Activated T-helper 1 cell treated with anti-CD3 and anti-CD28 coated beads, Interleukin-2, amount 50 U/mL, for 16 hours (primary cell): Measurements from ENCODE around the gene ZNF878.
"Not testable (repeated sequence)": the region's sequence is repeated elsewhere in the genome, so short reads cannot be mapped to it uniquely, and the experiment has no call there.

Experiments used
- DNase-seq, 2 donors: peaks; one replicate each; pipeline ENCODE4 v3.0.0-alpha.2; 2020; ENCODE audit warnings: low read depth in 1 of 2, low spot score in 1 of 2

The ZNF878 gene

GRCh38 chr19:12052497-12053169 lies at the start of gene ZNF878:
Gene ZNF878, minus strand, starts transcription at chr19:12052961. Its CDS starts 160 bp downstream, at chr19:12052801.
- DNase-seq: no peak

- no peak for DNase-seq
Measured at GRCh38 chr19:12098040-12098439, 45.3 kb upstream of the ZNF878 start.

GRCh38 chr19:12095111-12095790 lies 42.5 kb upstream of the ZNF878 start:
- no peak for DNase-seq

DNA sequence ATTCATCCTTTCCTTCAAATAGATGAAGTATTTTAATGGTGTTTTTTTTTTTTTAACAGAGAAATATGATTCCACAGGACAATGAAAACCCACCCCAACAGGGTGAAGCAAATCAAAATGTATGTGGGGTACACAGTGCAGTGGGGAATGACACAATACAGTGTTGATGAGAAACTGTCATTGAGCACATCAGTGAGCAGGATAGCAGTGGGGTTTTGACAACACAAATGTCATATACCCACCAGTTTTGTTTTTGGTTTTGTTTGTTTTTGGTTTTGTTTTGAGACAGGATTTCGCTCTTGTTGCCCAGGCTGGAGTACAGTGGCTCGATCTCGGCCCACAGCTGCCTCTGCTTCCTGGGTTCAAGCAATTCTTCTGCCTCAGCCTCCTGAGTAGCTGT lies 41.0 kb upstream of the ZNF878 start:
- no peak for DNase-seq

GRCh38 chr19:12092956-12093355 lies 40.2 kb upstream of the ZNF878 start:
- no peak for DNase-seq

DNA sequence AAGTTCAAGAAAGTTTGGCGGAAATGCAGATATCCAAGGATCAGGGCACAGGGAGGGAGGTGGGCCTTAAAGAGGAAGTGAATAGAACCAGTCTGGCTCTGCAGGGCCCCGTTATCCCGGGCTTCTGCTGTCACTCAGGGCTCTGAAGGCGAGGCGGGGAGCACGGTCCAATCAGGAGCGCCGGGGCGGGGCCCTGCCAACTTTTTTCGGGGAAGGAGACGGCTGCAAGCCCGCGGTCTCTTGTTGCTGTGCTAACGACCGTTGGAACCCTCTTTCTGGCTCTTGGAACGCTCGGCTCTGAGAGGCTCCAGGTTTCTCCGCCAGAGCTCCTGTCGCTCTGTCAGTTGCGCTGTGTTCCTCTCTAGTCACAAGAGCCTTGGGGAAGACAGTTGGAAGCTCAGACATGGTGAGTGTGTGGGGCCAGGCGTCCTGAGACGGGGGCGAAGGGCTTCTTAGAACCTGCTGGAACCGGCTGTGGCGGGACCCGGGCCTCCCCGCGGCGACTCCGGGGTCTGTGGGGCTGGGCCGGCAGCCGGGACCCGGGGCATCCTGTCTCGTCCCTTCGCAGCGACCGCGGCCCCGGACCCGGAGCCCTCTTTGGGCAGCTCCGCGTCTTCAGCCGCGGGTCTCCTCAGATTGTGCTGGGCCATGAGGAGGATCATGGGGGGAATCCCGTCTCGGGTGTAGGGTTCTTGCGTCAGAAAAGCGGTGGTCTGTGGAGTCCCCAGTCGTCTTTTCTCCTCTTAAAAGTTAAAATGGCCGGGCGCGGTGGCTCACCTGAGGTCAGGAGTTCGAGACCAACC lies 39.5 kb upstream of the ZNF878 start:
- peak; percentile 8 to 10 for DNase-seq

DNA sequence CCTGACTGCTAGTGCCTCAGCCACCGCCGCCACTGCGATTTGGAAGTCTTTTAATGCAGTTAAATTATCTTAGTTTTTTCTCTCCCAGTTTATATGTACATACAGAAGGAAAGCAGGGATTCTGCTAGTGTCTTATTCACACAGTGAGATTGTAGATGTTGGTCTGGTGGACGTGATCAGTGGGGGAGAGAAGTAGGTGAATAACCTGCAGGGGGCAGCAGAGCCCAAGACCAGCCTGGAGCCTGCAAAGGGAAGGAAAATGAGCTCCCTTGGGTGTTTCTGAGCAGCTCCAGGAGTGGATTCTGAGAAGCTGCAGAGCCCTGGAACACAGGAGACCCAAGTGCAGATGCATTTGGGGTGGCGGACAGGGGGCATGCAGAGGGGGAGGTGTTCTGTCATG lies 38.0 kb upstream of the ZNF878 start:
- DNase-seq: peak; percentile 11 to 27

- no peak for DNase-seq
Measured at GRCh38 chr19:12085074-12085818, 32.5 kb upstream of the ZNF878 start.

DNA sequence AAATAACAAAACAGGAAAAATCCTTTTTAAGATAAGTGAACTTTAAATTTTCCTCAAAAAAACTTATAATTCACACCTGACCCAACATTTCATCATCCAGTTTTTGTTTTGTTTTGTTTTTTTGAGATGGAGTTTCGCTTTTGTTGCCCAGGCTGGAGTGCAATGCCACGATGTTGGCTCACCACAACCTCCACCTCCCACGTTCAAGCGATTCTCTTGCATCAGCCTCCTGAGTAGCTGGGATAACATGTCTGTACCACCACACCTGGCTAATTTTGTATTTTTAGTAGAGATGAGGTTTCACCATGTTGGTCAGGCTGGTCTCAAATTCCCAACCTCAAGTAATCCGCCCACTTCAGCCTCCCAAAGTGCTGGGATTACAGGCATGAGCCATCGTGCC lies 30.6 kb upstream of the ZNF878 start:
- DNase-seq: not testable (repeated sequence)

GRCh38 chr19:12077375-12077774 lies 24.6 kb upstream of the ZNF878 start:
- DNase-seq: no peak

- not testable (repeated sequence) for DNase-seq
Measured at GRCh38 chr19:12076331-12076730, 23.6 kb upstream of the ZNF878 start.

DNA sequence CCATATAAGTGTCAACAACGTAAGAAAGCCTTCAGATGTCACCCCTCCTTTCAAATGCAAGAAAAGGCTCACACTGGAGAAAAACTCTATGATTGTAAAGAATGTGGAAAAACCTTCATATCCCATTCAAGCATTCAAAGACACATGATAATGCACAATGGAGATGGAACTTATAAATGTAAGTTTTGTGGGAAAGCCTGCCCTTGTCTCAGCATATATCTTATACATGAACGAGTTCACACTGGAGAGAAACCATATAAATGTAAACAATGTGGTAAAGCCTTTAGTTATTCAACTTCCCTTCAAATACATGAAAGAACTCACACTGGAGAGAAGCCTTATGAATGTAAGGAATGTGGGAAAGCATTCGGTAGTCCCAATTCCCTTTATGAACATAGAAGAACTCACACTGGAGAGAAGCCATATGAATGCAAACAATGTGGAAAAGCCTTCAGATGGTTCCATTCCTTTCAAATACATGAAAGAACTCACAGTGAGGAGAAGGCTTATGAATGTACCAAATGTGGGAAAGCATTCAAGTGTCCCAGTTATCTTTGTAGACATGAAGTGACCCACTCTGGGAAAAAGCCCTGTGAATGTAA lies 22.9 kb upstream of the ZNF878 start:
- DNase-seq: no peak

DNA sequence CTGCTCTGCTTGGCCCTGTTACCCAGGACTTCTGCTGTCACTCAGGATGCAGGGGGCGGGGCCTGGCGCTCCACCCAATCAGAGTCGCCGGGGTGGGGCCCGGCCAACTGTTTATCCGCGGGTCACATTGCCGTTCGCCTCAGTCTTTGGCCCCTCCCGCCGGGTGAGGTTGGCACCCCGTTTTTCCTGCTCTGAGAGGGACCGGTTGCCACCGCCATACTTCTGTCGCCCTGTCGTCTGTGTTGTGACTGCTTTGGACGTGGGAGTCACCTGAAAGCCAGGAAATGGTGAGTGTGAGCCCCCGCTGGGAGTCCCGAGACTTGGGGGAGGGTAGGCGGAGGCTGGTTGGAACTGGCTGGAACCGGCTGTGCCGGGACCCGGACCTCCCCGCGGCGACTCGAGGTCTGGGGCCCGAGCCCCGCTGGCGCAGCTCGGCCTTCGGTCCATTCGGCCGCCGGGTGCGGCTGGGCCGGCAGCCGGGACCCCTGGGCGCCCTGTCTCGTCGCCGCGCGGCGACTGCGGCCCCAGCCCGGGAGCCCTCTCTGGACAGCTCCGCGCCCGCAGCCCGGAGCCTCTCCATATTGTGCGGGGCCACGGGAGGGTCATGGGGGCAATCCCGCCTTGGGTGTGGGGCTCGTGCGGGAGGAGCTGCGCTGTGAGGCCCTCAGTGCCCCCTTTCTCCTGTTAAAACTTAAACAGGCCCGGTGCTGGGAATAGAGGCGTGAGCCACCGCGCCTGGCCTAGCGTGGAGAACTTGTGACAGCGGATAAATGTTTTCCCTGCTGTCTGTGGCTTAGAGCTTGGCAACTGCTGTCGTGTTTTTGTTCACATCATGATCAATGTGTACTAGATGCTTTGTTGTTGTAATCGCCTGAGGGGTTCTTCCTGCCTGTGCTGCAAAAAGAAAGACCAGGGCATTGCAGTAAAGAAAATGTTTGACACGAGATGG lies 12.1 kb upstream of the ZNF878 start, which contains the start of gene ZNF844:
Gene ZNF844, plus strand, starts transcription at position 142 of the 949 bp plus-strand sequence. Its CDS starts 143 bp downstream, at position 285.
- DNase-seq: peak; percentile 44 to 59

GRCh38 chr19:12055784-12056183 lies 3.0 kb upstream of the ZNF878 start:
- no peak for DNase-seq

GRCh38 chr19:12052091-12052496 lies 667 bp downstream of the ZNF878 start:
- no peak for DNase-seq

DNA sequence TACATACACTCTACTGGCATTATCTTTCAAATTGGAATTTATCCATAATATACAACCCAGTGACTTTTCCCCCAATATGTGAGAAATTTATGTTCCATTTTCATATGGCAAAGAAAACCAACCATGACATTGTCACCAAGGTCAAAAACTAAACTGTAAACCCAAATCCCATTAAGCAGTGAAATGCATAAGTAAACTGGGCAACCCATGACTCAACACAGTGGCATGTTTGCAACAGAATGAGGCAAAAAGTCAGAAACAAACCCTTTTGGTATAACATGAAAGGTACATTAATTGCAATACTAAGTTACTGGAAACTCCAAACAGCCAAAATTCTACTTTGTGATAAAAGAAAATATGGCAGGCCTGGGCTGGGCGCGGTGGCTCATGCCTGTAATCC lies 4.9 kb downstream of the ZNF878 start:
- no peak for DNase-seq

DNA sequence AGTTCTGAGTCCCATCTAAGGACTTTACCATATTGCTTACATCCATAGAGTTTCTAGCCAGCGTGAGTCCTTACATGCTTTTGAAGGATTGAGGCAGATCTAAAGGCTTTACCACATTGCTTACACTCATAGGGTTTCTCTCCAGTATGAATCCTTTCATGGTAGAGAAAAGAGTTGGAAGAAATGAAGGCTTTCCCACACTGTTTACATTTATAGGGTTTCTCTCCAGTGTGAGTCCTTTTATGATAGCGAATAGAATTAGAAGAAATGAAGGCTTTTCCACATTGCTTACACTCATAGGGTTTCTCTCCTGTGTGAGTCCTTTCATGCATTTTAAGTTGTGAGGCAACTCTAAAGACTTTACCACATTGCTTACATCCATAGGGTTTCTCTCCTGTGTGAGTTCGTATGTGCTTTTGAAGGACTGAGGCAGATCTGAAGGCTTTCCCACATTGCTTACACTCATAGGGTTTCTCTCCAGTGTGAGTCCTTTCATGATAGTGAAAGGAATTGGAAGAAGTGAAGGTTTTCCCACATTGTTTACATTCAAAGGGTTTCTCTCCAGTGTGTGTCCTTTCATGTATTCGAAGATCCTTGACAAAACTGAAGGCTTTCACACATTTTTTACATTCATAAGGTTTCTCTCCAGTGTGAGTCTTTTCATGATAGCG lies 8.9 kb downstream of the ZNF878 start:
- no peak for DNase-seq

- no peak for DNase-seq
Measured at GRCh38 chr19:12042893-12043292, 9.9 kb downstream of the ZNF878 start.
